SW480 (cell line): Measurements from ENCODE around the gene SND1.
A peak's percentile ranks its signal among the peaks of the same experiment; 100 is the strongest.

Source experiments
- DNase-seq: peaks from one replicate; pipeline ENCODE4 v3.0.0-alpha.2; 2016; ENCODE audit warnings: low spot score

The SND1 gene

DNA sequence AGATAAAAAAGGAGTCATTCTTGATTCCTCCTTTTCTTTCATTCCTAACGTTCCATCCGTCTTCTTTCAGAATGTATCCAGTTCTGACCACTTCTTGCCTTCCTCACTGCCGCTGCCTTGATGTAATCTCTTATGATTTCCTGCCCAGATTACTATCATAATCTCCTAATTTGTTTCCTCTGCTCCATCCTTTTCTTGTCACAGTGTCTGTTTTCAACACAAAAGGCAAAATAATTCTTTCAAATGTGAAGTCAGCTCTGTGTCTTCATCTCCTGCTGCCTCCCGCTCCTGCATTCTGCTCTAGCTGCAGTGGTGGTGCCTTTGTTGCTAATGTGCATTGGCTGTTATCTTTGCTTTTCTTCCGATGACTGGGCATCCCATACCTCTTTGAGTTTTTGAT lies 150.9 kb downstream of the SND1 start:
- DNase-seq, result no peak

- no peak for DNase-seq
These were observed 151.6 kb downstream of the SND1 start for GRCh38 chr7:127803626-127804025.

DNA sequence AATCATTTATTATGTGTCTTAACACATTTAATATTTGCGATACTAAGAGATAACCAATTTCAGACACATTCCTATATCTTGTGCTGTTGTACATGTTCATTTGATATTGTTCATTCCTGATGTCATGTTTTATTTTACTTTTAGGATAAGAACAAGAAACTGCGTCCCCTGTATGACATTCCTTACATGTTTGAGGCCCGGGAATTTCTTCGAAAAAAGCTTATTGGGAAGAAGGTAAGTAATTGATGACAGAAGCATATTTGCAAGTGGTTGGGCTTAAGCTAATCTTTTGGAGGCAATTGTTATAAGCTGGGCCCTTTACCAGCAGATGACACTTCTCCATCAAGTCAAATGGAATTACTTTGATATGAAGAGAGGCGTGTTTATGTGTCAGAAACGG lies 155.3 kb downstream of the SND1 start:
- DNase-seq, result no peak

- DNase-seq, result no peak
These were observed 155.8 kb downstream of the SND1 start for GRCh38 chr7:127807829-127808228.

DNA sequence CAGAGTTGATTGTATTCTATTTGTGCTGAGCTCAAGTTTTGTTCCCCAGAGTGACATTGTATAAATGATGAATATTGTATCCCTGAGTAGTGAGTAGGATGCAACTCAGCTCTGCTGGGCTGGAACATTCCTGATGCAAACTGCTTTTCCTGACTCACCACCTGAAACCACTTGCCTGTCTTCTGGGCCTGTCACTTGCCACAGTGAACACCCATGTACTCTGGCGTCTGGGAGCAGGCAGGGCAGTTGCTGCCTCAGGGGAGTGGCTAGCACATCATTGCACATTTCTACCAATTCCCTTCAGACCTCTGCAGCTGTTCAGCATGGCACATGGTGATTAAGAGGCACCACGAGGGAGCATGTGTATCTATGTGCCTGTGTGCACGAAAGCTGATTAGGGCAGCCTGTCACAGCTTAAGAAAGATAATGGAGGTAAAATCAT lies 157.3 kb downstream of the SND1 start:
- no peak for DNase-seq

GRCh38 chr7:127810113-127810512 lies 158.1 kb downstream of the SND1 start:
- DNase-seq, result no peak

DNA sequence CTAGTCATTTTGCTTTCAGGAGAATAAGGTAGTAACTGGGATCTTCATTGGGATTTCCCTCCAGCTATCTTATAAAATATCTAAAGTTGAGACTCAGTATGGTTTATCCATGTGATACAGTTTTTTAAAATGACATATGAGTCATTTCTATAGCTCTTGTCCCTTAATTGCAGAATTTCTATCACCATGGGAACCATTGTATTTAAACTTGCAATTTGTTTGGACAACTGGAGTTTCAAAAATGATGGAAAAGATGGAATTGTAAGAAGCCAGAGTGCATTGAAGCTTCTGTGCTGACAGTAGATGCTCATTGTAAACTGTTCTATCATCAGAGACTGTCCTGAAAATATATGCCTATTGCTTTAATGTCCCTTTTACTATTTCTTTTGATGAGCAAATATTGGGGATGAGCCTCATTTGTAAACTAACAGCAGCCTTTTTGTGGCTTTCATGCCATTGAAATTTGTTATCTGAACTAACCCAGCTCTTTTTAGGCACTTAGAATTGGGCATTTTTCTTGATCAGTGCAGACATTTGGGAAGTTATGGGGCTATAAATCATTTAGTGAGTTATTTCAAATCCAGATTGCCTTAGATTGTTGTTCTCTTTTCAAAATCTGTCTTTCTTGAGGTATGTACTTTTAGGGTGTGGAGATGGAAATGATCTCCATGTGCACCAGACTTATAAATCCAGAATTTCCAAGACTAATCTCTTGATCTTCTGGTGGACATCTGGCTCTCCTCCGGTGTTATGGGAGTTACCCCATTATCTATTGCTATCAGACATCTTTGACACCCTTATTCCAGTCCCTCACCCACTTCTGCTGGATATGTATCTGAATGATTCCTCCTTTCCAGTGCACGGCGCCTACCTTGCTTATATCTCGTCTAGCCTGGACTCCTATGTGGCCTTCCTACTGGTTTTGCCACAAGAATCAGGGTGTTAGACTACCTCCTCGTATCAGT lies 159.0 kb downstream of the SND1 start:
- DNase-seq, result no peak

DNA sequence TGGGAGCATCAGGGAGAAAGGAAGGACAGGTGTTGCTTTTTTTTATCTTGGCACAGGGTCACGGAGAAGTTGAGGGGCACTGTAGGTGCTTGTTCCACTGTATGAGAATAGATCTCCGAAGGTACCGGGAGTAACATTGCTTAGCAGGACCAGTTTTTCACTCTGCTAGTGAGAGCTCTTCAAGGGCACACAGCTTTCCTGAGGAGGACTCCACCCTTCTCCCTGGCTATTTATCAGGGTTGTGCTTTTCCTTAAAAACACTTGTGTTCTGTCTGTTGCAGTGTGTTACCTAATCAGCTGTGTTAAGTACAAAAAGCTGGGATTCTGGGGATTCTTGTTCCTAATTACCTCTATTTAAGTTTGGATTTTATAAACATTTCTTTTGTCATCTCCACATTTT lies 160.5 kb downstream of the SND1 start:
- no peak for DNase-seq

DNA sequence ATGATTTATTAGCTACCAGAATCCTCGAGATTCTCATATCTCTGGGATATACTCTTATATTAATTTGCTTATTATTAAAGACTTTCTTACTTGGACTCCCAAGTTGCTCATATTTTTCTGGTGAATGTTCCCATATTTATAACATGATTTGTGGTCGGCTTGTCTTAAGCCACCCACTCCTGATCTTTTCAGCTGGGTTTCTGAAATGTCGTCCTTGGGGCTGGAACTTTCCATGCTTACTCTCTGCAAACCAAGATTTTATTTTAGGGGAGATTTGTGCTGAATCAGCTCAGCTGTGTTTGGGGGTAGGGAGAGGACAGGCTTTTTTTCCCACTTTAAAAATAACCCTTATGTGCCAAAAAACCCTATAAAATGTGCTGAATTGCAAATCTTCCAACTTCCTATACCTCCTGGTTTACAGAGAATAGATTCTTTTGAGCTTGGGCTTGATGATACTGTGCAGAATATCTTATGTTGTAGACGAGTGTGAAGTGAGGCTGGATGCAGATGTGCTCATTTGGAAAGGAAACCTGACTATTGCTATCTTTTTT lies 162.1 kb downstream of the SND1 start:
- DNase-seq, result no peak

DNA sequence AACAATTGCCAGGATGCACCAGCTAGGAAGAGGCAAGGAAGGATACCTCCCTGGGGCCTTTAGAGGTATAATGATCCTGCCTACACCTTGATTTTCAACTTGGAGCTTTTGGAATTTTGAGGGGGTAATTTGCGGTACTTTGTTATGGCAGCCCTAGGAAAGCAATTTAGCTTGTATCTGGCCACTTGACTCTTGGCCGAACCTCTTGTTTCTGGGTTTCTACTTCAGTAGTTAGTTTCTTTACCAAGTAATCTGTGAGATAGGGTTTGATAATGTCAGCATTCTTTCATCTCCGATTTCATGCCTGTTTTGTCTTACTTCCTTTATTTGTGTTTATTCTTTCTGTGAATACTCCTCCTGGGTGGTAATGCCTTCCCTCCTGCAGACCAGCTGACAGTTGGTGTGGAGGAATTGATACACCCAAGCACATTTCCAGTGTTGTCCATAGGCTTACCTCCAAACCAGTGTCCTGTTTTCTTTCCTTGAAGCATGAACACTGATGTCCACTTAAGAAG lies 163.7 kb downstream of the SND1 start:
- DNase-seq, result no peak

- DNase-seq, result no peak
These were observed 164.6 kb downstream of the SND1 start for GRCh38 chr7:127816354-127817190.

DNA sequence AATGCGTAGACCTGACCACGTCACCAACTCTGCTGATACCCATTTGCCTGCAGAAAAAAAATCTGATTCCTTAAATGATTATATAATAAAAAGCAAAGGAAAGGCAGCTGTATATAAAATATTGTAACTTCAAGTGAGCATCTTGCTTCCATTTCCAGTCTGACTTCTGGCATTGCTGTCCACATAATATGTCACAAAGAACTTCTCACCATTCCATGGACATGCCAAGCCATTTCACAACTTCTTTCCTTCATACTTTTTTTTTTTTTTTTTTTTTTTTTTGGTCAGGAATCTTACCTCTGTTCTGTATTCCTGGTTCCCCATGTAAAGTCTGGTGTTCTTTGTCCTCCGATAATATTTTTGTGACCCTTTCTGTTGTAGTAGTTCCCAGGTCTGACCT lies 165.5 kb downstream of the SND1 start:
- DNase-seq, result no peak

- DNase-seq, result no peak
These were observed 166.3 kb downstream of the SND1 start for GRCh38 chr7:127818306-127818705.

GRCh38 chr7:127819975-127820731 lies 168.2 kb downstream of the SND1 start:
- DNase-seq, result peak; percentile 88

DNA sequence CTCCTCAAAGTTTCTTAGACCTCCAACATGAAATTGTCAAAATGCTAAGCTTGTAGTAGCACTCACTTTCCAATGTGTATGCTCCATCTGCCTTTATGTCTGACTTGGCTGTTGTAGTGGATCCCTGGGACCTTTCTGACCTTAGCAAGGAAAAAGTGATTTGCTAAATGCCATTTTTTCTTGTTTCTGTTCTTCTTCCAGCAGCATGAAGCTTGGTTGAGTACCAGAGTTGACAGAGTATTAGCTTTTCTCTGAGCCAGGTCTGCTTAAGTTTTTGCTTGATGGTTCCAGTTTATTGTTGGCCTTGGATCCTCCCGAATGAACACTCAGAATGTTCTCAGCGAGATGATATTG lies 168.7 kb downstream of the SND1 start:
- no peak for DNase-seq

DNA sequence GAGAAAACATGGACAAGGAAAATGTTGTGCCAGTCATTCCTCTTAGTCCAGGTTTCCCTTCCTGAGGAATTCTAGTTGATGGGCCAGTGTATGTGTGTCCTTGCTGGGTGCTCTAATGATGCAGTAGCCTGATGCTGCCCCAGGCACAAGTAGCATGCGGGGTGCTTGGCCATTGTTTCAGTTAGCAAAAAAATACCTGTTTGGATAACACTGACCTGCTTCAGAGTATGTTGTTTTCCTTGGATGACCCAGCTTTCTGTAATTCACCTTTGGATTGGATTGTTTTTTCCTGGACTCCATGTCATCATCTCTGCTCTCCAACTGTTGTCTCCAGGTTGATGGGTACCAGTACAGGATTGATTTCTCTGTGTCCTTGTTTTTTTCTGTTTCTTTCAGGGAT lies 169.2 kb downstream of the SND1 start:
- no peak for DNase-seq

- DNase-seq, result no peak
These were observed 171.0 kb downstream of the SND1 start for GRCh38 chr7:127822822-127823508.

DNA sequence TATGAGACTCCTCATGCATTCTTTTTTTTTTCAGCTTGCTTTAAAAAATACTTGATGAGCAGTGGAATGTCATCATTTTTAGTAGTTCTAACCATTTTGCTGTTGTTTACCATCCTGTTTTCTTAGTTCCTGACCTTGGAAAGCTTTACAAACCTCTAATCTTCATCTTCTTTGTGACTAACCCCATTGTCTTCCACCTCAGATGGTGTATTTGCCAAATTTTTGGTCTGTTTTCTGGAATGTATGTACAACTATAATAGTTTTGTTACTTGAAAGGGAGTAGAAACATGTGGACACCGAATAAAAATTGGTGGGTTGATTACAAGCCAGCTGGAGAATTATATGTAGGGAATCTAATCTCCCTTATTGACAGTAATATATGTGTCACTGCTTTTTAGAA lies 172.7 kb downstream of the SND1 start:
- DNase-seq, result no peak

DNA sequence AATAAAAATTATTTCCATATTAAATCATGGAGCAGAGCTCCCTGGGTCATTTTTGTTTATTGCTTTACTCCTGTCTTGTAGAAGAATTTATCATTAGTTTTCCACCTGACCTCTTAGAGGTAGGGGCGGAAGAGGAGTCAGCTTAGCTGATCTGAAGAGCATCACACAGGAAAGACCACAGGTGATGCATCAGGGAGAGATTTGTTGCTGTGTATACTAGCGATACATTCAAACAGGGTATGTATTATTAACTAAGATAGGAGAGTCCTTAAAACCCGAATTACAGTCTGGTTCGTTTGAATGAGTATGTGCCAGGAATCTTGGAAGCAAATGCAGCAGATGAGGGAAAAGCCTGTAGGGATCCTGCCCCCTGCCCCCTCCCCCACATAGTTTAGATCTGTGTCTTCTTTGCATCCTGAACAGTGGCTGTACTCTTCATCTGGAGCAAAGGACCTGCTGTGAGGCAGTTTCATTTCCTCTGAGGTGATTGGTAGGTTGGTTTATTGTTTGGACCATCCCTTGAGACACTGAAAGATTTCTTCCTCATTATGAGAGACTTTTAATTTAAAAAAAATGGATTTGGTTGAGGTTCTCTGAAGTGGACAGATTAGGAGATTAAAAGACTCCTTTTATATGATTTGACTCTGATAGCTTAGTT lies 177.0 kb downstream of the SND1 start:
- no peak for DNase-seq

GRCh38 chr7:127831318-127832219 lies 179.6 kb downstream of the SND1 start:
- no peak for DNase-seq
